ENCODE data around the gene OSBPL3.

Gene OSBPL3

GRCh38 chr7:24827027-24827426 is 153.0 kb downstream of the OSBPL3 start:
- peak; percentile 38 for DNase-seq (ENCODE audit: low read depth)

- DNase-seq (ENCODE audit: low read depth) = peak; percentile 68
These were observed 153.3 kb downstream of the OSBPL3 start for GRCh38 chr7:24826662-24827020.

- peak; percentile 94 for DNase-seq (ENCODE audit: low read depth)
These were observed 153.9 kb downstream of the OSBPL3 start for GRCh38 chr7:24825931-24826661.

GRCh38 chr7:24825381-24825794 is 154.6 kb downstream of the OSBPL3 start:
- peak; percentile 23 for DNase-seq (ENCODE audit: low read depth)

- DNase-seq (ENCODE audit: low read depth) = no peak
These were observed 155.1 kb downstream of the OSBPL3 start for GRCh38 chr7:24824896-24825295.

GRCh38 chr7:24824400-24824799 is 155.6 kb downstream of the OSBPL3 start:
- no peak for DNase-seq (ENCODE audit: low read depth)

- DNase-seq (ENCODE audit: low read depth) = no peak
These were observed 158.3 kb downstream of the OSBPL3 start for GRCh38 chr7:24821754-24822054.

- DNase-seq (ENCODE audit: low read depth) = peak; percentile 99
These were observed 158.8 kb downstream of the OSBPL3 start for GRCh38 chr7:24821045-24821753.

- DNase-seq (ENCODE audit: low read depth) = peak; percentile 98
These were observed 159.3 kb downstream of the OSBPL3 start for GRCh38 chr7:24820730-24821044.

GRCh38 chr7:24819916-24820689 is 159.9 kb downstream of the OSBPL3 start:
- DNase-seq (ENCODE audit: low read depth) = peak; percentile 95

GRCh38 chr7:24817339-24817738 is 162.6 kb downstream of the OSBPL3 start:
- no peak for DNase-seq (ENCODE audit: low read depth)

GRCh38 chr7:24816868-24817267 is 163.1 kb downstream of the OSBPL3 start:
- no peak for DNase-seq (ENCODE audit: low read depth)

GRCh38 chr7:24812305-24812945 is 167.6 kb downstream of the OSBPL3 start:
- DNase-seq (ENCODE audit: low read depth) = peak; percentile 63

- no peak for DNase-seq (ENCODE audit: low read depth)
These were observed 171.5 kb downstream of the OSBPL3 start for GRCh38 chr7:24808518-24808917.

- no peak for DNase-seq (ENCODE audit: low read depth)
These were observed 177.7 kb downstream of the OSBPL3 start for GRCh38 chr7:24802300-24802699.

GRCh38 chr7:24801883-24802282 is 178.1 kb downstream of the OSBPL3 start:
- DNase-seq (ENCODE audit: low read depth) = no peak

GRCh38 chr7:24800667-24801066 is 179.3 kb downstream of the OSBPL3 start:
- DNase-seq (ENCODE audit: low read depth) = no peak

- no peak for DNase-seq (ENCODE audit: low read depth)
These were observed 179.9 kb downstream of the OSBPL3 start for GRCh38 chr7:24800073-24800472.

- DNase-seq (ENCODE audit: low read depth) = no peak
These were observed 180.5 kb downstream of the OSBPL3 start for GRCh38 chr7:24799506-24799905.

- DNase-seq (ENCODE audit: low read depth) = no peak
These were observed 181.7 kb downstream of the OSBPL3 start for GRCh38 chr7:24798261-24798660.

- DNase-seq (ENCODE audit: low read depth) = peak; percentile 35
These were observed 182.7 kb downstream of the OSBPL3 start for GRCh38 chr7:24797270-24797669.

GRCh38 chr7:24795407-24795767 is 184.6 kb downstream of the OSBPL3 start:
- DNase-seq (ENCODE audit: low read depth) = no peak

Measured in ELR (cell line).